HG02981 (cell line): ENCODE measurements around the gene SH3BP5L.
"Not testable (repeated sequence)": the region's sequence is repeated elsewhere in the genome, so short reads cannot be mapped to it uniquely, and the experiment has no call there.

Source experiments
- ATAC-seq: cut with Tn5 transposase; IDR thresholded peaks from one replicate; pipeline ENCODE4 v1.9.1; 2021; ENCODE audit warnings: mild to moderate bottlenecking, moderate library complexity; ENCODE audit not compliant: unreplicated experiment

SH3BP5L gene

DNA sequence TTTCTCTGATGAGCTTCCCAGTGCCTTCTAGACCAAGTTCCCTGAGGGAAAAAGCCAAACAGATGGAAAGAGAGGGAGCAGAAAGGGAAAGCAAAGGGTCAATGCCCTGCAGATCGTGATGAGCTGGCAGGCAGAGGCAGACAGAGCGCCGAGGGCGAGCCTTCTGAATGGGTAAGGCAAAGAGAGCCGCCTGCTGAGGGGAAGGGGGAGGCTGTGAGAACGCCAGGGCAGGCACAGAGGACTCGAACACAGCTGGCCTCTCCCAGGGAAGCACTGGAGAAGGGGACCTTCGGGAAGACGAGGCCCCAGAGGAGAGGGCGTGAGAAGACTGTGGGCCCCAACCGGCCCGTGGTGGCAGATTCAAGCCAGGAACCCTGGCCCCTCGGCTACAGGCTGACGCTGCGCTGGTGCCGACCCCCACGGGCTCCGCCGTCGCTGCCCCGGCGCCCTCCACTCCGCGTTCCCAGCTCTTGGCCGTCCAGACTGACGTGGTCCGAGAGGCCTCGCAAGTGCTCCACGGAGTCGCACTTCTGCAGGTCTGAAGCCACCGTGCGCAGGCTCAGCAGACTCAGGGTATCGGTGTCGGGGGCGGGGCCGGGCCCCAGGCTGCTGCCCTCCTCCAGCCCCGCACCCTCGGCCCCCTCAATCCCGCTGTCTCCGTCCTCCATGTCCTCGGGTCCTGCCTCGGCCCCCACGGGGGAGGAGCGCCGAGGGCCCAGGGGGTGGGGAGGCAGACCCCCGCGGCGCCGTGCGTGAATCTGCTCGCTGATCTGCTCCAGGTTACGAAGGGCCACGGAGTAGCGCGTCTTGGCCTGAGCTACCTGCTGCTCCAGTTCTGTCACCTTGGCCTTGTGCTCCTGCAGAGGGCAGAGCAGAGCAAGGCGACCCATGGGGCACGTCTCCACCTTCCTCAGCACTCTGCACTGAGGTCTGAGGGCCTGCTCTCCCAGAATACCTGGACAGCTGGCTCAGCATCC, 13.9 kb downstream of the SH3BP5L start:
- no peak for ATAC-seq

DNA sequence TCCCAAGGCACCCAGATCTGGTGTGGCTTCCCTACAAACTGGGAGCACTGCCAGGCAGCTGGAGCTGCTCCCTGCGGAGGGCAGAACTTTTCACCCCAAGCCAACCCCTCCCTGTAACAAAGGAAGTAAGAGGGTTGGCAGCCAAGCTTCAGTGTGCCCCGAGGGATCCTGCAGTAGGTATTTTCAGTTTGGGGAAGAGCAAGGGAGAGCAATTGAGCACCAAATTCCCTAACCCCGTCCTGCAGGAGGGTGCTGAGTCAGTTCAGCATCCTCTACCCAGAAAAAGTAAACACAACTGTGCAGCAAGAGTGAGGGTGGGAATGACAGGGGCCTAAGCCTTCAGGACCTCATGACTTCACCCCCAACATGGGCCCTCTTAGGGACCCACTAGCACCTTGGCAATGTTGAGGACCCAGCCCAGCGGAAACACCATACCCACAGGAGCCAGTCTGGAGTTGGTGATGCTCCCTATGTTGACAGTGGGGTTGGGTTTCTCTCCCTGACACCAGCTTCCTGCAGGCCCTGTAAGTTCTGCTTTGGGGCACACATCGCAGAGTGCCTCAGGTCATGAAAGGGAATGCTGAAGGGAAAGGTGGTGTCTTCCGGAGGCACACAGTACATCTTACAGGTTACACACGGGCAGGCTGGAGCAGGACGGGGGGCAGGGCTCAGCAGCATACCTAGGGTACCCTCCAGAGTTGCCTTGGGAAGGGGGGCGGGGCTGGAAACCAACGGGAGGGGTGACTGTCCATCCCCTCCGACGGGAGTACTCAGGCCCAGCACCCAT, 14.8 kb downstream of the SH3BP5L start:
- no peak for ATAC-seq

DNA sequence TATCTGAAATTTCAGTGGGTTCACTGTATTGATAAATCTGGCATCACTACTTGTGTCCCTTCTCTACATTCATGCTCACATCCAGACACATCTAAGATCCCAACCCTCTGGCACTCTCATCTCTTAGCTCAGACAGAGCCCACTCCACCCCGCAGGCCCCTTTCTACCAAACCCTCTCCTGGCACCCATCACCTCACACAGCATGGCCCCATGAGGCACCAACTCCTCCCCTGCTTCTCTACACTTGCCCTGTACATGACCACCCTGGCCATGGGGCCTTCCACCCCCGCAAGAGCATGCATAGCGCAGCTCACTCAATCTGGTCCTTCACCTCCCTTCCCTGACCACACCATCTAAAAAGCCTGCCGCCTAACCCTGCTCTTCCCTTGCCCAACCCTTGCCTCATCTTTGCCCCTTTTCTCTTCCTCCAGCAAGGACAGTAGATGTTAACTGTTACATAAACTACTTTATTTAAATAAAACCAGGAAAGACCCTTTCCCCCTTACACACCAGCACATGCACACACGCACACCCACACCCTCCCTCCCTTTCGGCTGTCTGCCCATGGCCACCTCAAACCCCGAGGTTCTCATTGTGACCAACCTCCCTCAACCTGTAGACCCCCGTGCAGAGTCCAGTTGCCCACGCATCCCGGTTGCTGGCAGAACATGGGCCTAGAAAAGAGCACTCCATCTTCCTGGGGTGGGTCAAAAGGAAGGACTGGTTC, 15.6 kb downstream of the SH3BP5L start:
- no peak for ATAC-seq

DNA sequence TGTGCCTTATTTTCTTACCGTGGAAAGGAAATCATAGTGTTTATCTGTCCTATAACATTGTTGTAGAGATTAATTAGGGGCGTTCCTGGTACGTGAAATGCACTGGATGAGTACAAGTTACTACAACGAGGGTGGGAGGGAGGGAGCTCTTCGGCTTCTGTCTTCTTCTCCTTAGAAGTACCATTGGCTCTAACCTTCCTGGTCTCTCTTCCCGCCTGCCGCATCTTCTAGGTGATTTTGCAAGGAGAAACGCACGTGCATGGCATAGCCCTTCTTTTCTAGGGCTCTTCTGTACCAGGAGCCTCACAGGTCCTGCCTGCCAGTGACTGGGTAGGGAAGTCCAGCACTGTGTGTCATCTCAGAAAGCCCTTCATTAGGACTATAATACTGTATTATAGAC, 16.8 kb downstream of the SH3BP5L start:
- ATAC-seq = no peak

DNA sequence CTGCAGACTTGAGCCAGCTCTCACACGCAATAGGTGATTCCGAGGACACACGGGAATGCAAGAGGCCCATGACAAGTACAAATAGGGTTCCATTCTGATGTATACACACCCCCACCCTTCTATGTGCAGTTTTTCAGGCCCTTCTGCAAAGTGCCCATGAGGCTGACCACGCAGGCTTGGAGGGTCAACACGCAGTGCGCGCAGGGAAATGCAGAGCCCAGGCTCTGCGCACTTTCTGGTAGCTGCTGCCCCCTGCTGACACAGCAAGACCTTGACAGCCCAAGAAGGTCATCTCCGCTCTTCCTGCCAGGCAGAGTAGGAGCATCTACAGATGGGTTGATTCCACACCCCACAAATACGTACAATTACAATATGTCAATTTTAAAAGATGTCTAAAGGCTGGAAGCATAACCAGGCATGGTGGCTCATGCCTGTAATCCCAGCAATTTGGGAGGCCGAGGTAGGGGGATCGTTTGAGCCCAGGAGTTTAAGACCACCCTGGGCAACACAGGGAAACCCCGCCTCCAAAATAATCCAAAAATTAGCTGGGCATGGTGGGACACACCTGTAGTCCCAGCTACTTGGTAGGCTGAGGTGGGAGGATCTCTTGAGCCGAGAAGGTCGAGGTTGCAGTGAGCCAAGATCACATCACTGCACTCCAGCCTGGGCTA, 18.5 kb downstream of the SH3BP5L start:
- ATAC-seq = peak; percentile 64

DNA sequence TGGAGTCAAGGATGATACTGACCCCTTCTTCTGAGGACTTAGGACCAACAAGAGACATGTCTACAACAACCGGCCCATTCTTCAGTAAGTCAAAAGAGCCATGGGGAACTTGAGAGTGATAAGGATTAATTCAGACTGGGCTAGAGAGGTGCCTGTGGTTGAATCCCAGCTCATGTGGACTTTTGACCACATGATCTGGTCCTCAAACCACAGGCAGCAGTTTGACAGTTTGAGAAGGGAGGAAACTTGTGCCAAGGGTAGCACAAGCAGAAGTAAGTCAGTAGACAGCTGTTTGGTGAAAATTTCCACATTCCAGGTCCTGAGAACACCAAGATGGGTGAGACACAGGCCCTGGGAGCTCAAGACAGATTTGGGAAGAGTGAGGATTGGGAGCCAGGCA, 19.8 kb downstream of the SH3BP5L start:
- no peak for ATAC-seq

DNA sequence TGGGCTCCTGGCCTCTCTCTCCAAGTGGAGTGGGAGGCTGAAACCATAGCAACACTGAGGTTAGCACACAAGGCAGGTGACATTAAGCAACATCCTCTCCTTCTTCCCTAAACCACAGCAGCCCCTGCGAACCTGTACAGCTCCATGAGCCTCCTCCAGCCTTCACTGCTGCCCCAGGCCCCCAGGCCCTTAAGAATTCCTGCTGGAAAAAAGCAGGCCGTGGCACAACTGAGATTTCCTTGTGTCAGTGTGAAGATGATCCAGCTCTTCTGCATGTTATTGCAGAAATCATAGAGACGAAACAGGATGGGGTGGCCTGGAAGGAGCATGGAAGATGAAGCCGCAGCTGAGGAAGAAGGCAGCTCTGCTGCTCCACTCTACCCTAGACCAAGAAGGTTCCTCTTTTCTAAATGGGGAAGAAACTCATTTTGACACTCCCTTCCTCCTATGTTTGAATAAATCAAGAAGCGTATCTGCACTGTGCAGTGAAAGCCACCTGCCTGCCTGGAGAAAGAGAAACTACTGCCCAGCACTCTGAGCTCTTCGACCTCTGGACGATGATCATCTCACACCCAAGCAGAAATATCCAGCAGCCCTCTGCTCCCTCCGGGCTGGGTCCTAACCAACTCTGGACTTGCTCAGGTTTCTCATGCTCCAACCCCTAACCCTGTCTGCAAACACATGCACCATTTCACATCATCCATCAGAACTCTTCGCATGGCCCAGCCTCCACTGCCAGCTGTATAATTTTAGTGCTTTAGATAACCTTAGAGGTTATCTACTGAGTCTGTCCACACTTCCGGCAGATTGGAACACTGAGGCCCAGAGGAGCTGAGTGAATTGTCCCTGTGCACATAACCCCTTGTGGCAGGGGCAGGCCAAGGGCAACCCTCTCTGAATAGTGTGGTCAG, 20.7 kb downstream of the SH3BP5L start:
- ATAC-seq = peak; percentile 86

DNA sequence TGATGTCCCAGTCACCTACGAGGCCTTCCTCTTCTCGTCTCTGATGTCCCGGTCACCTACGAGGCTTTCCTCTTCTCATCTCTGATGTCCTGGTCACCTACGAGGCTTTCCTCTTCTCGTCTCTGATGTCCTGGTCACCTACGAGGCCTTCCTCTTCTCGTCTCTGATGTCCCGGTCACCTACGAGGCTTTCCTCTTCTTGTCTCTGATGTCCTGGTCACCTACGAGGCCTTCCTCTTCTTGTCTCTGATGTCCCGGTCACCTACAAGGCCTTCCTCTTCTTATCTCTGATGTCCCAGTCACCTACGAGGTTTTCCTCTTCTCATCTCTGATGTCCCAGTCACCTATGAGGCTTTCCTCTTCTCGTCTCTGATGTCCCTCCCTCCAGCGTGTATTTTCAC, 22.2 kb downstream of the SH3BP5L start:
- not testable (repeated sequence) for ATAC-seq

DNA sequence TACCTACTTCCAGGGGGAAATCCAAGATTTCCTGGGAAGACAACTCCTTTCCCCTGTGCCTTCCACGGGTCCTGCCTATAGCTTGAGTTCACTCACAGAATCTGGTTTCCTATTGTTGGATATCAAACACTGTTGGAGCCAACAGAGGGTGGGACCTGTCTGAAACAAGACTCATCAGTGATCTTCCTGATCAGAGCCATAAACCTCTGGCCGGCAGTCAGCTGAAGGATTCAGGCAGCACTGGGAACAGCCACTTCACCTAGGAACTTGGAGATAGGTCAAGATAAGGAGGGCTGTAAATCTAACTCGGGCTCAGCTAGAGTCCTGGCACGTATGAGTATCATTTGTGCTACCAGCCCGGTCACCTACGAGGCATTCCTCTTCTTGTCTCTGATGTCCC, 23.3 kb downstream of the SH3BP5L start:
- no peak for ATAC-seq

DNA sequence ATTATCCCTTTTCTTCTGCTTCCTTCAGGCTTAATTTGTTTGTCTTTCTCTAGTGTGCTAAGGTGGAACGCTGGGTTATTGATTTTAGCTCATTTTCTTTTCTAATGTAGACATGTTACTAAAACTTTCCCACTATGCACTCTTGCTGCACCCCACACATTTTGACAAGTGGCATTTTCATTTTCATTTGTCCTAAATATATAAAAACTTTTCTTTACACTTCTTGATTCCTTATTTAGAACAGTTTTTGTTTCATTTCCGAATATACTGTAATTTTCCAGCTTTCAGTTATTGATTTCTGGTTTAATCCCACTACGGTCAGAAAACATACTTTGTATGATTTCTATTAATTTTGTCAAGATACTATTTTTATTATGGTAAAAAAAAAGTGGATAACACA, 25.3 kb downstream of the SH3BP5L start:
- ATAC-seq = no peak

DNA sequence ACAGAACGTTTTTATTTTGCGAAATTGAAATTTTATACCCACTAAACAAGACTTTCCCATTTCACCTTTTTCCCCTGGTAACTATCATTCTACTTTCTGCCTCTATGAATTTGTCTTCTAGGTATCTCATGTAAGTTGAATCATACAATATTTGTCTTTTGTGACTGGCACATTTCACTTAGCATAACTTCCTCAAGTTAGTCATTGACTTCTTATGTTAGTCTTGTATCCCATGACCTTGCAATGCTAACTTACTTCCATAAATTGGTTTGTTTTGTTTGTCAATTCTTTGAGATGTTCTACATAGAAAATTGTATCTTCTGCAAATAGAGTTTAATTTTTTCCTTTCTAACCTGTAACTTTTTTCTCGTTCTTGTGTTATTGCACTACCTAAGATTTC, 26.9 kb downstream of the SH3BP5L start:
- no peak for ATAC-seq

DNA sequence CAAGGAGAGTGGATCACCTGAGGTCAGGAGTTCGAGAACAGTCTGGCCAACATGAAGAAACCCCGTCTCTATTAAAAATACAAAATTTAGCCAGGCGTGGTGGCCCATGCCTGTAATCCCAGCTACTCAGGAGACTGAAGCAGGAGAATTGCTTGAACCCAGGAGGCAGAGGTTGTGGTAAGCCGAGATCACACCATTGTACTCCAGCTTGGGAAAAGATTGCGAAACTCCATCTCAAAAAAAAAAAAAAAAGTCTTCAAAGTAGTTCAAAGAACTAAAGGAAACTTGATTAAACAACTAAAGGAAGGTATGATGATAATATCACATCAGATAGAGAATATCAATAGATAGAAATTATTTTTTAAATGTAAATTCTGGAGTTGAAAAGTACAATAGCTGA, 31.1 kb downstream of the SH3BP5L start:
- ATAC-seq = not testable (repeated sequence)

DNA sequence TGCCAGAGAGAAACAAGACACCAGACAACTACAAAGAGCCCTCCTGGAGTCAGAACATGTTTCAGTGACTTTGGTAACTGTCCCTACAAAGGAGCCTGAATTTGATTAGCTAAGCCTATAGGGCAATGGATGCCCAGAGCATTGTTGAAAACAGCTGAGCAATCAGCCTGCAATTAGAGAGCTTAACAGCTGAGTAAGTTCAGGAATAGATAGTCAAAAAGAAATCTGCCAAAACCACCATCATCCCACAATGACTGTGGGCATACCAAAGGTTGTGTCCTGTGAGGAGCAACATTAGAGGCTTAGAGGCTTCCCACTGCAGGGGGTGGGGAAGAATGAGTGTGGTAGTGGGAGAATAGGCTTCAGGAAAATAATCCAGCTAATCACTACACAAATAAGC, 32.1 kb downstream of the SH3BP5L start:
- ATAC-seq = peak; percentile 81

DNA sequence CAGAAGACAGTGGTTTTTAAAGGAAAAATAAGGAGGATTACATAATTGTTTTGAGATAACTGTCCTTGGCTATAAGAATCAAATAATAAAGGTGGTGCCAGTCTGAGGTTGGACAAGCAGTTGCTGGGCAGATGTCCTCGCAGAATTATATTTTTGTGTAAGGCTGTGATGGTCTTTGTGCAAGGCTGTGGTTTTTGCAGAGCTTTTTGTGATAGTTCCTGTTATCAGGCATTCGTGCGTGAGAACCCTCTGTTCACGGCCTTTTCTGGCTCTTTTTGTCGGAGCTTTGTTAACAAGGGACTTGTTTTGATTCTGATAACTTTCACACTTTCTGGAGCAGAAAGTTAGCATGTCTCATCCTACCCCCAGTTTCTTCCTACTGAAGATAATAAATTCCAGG, 33.4 kb downstream of the SH3BP5L start:
- no peak for ATAC-seq

DNA sequence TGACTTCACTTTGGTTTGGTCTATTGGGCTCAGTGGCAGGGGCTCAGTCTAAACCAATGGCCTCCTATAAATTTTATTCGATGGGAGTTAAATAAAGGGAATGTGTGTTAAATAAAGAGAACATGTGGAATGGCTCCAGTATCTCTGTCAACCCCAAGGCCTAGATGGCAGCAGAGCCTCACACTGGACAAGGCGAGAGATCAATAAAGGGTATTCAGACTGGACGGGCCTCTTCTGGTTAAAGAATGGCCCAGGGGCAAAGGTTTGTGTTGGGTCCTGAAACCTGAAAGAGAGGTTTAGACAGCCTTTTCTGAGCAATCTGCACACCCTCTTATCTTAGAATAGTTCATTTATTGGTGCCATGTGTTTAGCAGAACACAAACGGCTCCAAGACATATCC, 34.7 kb downstream of the SH3BP5L start:
- no peak for ATAC-seq

DNA sequence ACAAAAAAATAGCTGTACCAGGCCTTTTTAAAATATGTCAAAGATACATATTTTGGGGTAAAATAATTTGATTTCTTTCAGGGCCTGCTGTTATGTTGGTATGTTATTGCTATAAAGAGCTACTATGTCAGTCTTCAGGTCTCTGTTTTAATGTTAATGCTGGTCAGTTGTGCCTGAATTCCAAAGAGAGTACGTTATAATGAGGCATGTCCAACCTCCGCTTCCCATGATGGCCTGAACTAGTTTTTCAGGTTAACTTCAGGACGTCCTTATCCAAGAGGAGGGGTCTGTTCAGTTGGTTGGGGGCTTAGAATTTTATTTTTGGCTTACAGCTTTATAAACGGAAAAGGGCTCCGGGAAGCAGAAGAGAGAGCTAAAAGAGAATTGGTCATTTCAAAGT, 35.3 kb downstream of the SH3BP5L start:
- no peak for ATAC-seq

DNA sequence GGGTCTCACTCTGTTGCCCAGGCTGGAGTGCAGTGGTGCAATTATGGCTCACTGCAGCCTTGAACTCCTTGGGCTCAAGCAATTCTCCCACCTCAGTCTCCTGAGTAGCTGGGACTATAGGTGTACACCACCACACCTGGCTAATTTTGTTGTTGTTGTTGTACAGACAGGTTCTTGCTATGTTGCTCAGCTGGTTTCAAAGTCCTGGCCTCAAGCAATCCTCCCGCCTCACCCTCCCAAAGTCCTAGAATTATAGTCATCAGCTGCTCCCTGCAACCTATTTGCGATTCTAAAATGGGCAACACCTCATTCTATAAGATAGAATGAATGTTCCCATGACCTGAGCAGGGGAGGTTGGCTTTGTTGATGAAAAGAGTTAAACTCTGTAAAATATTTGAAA, 36.4 kb downstream of the SH3BP5L start:
- not testable (repeated sequence) for ATAC-seq

DNA sequence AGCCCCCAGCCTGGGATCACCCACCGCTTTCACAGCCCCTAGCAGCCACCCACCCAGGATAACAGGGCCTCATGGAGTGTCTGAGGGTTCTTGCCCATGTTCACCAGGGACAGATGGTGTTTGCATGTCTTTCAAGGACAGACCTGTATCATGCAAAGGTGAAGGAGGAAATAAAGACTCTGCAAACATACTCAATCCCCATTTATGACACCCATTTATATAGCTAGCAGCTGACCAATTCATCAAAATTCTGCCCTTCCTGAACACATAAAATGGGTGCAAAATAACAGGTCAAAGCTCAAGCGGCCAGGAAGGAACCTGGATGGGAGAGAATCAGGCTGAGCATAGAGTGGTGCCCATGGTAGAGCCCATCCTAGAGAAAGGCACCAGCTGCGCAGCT, 37.4 kb downstream of the SH3BP5L start:
- ATAC-seq = no peak

DNA sequence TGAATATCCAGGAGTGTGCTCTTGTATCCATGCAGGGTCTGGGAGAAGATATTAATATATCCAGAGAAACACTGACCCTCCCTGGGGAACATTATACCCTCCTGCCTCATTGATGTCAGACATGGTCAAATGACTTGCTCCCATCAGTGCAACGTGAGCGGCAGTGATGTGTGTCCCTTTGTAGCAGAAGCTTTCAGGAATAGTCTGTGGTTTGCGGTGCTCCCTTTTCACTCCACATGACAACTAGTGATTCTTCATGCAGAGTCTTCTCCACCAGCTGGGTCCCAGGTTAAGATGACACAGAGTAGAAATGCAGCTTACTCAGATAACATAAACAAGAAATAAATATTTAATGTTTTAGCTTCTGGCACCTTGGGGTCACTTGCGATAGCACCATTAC, 38.3 kb downstream of the SH3BP5L start:
- no peak for ATAC-seq

DNA sequence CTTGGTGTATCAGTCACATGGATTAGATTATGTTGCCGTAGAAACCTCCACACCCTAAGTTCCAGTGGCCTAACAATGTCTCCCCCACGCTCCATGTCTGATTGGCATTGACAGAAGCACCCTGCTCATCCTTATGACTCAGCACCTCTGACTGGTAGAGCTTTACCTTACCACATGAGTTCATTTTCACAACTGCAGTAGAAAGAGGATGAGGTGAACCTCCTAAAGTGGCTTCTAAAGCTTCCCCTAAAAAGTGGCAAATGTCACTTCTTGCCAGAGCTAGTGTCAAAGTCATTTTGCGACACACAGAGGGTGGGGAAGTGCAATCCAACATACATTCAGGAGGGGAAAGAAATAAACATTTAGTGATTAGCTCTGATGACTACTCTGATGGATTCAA, 39.6 kb downstream of the SH3BP5L start:
- peak; percentile 61 for ATAC-seq
